ENCODE data around the gene OR2A12.
"Not testable (repeated sequence)": the region's sequence is repeated elsewhere in the genome, so short reads cannot be mapped to it uniquely, and the experiment has no call there.

The OR2A12 gene

GRCh38 chr7:144118341-144118740 is 32.3 kb downstream of the OR2A12 start:
- DNase-seq (ENCODE audit: low read depth in 2 of 2), result no peak

- no peak for DNase-seq (ENCODE audit: low read depth in 2 of 2)
These were observed 36.8 kb downstream of the OR2A12 start, which contains the start of gene OR2A14 for GRCh38 chr7:144122876-144123275. TSS of gene OR2A14 (plus strand) at chr7:144123176. CDS start at chr7:144129113, 5,937 bp downstream.

- DNase-seq (ENCODE audit: low read depth in 2 of 2), result peak; percentile 25 to 27
These were observed 41.7 kb downstream of the OR2A12 start for GRCh38 chr7:144127714-144128334.

GRCh38 chr7:144129601-144130000 is 43.5 kb downstream of the OR2A12 start:
- DNase-seq (ENCODE audit: low read depth in 2 of 2), result not testable (repeated sequence)

GRCh38 chr7:144130730-144131129 is 44.7 kb downstream of the OR2A12 start:
- no peak for DNase-seq (ENCODE audit: low read depth in 2 of 2)

- DNase-seq (ENCODE audit: low read depth in 2 of 2), result no peak
These were observed 46.2 kb downstream of the OR2A12 start for GRCh38 chr7:144132262-144132661.

- DNase-seq (ENCODE audit: low read depth in 2 of 2), result no peak
These were observed 47.2 kb downstream of the OR2A12 start for GRCh38 chr7:144133307-144133706.

GRCh38 chr7:144134116-144134515 is 48.0 kb downstream of the OR2A12 start:
- no peak for DNase-seq (ENCODE audit: low read depth in 2 of 2)

- no peak for DNase-seq (ENCODE audit: low read depth in 2 of 2)
These were observed 51.4 kb downstream of the OR2A12 start for GRCh38 chr7:144137501-144137900.

GRCh38 chr7:144142187-144142586 is 56.1 kb downstream of the OR2A12 start:
- DNase-seq (ENCODE audit: low read depth in 2 of 2), result no peak

GRCh38 chr7:144144426-144144825 is 58.3 kb downstream of the OR2A12 start:
- no peak for DNase-seq (ENCODE audit: low read depth in 2 of 2)

GRCh38 chr7:144148224-144148827 is 62.2 kb downstream of the OR2A12 start:
- DNase-seq (ENCODE audit: low read depth in 2 of 2), result no peak
